OCI-LY3 (cell line): ENCODE measurements around the gene SLC5A1.

Experiments used
- CTCF ChIP-seq: fragments of 200-600, 300-600 bp; sonication (generic); IDR thresholded peaks from 2 replicates; pipeline ENCODE4 v1.5.1; 2014; ENCODE audit warnings: antibody characterized with exemption, low read length, low read depth
- EZH2phosphoT487 ChIP-seq: fragments of 200-600 bp; shearing (Covaris generic); IDR thresholded peaks from 2 replicates; pipeline ENCODE4 v1.6.1; 2018; ENCODE audit warnings: antibody characterized with exemption, mixed run types, low read depth

- no peak for TF ChIP-seq CTCF
- no peak for TF ChIP-seq EZH2phosphoT487
Measured at GRCh38 chr22:32077151-32077550, 34.1 kb downstream of the SLC5A1 start.
